HUDEP-2 (cell line): ENCODE data around the gene GJC2.
A peak's percentile ranks its signal among the peaks of the same experiment; 100 is the strongest.

ENCODE experiments used
- DNase-seq, 76 experiments: peaks; one replicate each; lab custom pipeline; 2025; ENCODE audit not compliant: unreplicated experiment in 76 of 76; lab: John Stamatoyannopoulos, UW

Gene GJC2

DNA sequence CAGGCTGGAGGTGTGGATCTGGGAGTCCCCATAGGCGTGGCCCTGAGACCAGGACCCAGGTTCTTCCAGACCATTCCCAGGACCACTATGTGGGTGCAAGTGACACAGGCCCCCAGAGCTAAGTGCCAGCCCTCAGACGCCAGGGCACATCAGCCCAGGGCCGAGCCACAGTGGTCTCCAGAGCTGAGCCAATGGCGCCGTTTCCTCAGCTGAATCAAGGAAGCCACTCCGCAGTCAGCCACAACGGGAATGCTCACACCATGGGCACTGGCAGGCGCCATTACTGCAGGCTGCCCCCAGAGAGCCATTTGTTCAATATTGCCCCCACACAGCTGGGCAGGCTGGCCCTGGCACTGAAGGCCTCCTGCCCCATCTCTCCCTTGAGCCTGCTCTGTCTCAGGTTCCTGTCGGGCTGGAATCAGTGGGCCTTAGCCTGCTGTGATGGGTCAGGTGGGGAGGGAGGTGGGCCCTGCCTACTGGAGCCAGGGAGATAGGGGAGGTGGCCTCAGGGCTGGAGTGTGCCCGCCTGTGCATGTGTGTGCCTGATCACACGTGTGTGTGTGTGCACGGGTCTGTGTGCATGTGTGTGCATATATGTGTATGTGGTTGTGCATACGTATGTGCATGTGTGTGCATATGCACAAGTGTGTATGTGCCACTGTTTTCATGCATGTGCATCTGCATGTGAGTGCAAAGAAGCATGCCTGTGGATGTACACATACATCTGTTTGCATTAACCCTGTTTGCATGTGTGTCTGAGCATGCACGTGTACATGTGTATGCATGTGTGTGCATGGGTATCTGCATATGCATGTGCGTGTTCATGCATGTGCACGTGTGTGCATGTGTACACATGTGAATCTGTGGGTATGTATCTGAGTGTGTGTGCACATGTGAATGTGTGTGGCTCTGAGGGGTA lies 6.1 kb downstream of the GJC2 start:
- DNase-seq: no peak

DNA sequence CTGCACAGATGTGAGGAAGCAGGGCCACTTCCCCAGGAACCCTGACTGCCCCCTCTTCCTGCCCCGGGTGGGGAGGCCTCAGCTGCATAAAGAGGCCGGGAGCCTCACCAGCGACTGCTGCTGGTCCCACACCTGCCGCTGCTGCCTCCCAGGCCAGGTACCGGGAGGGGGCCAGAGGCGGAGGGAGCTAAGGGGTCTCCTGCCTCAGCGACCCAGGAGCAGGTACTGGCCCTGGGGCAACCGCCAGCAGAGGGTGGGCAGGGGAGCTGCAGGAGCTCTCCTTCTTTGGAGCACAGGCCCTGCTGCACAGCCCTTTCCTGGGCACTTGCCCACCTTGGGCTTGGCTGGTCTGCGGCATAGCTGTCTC lies 6.8 kb downstream of the GJC2 start:
- DNase-seq: no peak

GRCh38 chr1:228156941-228157728 lies 7.4 kb downstream of the GJC2 start:
- no peak for DNase-seq

DNA sequence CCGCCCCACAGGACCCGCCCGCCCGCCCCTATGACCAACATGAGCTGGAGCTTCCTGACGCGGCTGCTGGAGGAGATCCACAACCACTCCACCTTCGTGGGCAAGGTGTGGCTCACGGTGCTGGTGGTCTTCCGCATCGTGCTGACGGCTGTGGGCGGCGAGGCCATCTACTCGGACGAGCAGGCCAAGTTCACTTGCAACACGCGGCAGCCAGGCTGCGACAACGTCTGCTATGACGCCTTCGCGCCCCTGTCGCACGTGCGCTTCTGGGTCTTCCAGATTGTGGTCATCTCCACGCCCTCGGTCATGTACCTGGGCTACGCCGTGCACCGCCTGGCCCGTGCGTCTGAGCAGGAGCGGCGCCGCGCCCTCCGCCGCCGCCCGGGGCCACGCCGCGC lies 8.0 kb downstream of the GJC2 start:
- no peak for DNase-seq

GRCh38 chr1:228158151-228159007 lies 8.6 kb downstream of the GJC2 start:
- no peak for DNase-seq

DNA sequence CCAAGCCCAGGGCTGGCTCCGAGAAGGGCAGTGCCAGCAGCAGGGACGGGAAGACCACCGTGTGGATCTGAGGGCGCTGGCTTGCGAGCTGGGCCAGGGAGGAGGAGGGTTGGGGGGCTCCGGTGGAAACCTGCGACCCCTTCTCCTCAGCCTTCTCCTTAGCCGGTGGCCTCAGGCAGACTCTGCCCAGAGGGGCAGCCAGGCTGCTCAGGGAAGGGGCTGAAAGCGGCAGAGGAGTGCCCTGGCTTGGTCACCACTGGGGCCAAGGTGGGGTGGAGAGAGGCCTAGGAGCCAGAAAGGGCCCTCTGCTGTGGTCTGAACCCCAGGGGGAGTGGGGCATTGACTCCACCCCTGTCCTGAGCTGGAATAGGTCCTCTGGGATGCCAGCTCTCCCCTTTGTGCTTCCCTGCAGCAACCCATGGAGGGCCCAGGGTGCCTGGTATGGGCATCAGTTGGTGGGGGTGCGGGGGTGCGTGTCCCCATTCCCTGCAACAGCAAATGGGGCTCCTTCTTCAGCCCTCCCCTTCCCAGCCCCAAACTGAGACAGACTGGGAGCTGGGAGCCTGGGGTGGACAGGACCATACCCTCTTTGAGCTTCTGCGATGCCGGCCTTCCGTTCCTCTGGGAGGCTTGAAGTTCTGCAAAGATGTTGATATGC lies 9.4 kb downstream of the GJC2 start:
- no peak for DNase-seq

GRCh38 chr1:228160201-228160761 lies 10.6 kb downstream of the GJC2 start:
- no peak for DNase-seq

DNA sequence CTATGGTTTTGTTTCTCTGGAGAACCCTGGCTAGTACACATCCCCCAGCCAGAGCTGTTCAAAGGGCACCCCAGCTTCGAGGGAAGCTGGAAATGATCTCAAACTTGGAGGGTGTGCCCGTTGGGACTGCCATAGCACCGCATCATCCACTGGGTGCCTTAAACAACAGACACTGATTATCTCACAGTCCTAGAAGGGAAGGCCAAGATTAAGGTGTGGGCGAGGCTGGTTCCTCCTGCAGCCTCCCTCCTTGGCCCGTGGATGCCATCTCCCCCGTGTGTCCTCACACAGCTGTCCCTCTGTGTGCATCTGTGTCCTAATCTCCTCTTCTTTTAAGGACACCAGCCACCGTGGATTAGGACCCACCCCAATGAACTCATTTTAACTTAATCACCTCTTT lies 11.6 kb downstream of the GJC2 start:
- peak in 33 of 76 experiments; percentile 12 to 61 (median 34) for DNase-seq

DNA sequence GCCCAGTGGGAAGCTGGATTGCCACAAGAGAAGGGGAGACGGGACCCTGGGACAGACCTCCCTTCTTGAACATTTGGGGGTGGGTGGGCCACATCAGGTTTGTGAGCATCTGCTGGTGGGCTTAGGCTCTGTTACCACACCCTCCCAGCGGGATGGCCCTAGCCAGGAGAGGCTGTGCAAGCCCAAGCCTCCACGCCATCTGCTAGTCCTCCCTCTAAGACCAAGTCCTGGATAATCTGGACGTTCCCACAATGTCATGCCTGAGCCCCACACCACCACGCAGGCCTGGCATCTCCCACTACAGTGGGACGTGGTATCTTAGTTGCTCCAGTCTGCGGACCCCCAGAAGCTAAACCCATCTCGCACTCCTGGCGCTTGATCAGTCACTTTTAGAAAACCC lies 12.1 kb downstream of the GJC2 start:
- DNase-seq: no peak

DNA sequence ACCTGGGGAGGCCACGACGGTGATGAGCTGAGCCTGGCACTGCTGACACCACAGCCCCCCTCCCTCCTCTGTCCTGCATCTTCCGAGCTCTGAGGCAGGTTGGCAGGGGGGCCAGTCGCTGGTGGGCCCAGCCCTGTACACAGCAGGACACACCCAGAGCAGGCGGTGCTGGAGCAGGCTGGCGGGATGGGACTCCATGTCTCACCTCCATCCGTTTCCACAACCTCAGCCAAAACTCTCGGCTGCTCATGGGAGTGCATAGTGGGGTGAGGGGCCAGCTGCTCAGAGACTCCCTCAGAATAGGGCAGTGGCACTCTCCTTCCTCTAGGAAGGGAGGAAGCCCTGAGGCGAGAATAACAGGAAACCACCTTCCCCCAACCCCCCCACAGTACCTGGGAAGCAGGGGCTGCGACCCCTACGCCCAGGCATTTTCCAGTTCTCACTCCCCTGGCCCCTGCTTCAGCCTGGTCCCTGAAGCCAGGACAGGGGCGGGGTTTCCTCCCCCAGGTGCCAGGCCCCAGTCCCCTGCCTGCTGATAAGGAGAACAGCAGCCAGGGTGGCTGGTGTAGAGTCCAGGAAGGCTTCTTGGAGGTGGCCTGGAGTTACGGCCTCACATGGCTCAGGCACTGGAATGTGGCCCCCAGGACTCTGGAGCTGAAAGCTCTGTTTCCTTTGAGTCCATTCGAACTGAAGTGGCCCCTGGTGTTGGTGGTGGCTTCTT lies 12.7 kb downstream of the GJC2 start:
- peak in 17 of 76 experiments; percentile 18 to 39 (median 27) for DNase-seq

DNA sequence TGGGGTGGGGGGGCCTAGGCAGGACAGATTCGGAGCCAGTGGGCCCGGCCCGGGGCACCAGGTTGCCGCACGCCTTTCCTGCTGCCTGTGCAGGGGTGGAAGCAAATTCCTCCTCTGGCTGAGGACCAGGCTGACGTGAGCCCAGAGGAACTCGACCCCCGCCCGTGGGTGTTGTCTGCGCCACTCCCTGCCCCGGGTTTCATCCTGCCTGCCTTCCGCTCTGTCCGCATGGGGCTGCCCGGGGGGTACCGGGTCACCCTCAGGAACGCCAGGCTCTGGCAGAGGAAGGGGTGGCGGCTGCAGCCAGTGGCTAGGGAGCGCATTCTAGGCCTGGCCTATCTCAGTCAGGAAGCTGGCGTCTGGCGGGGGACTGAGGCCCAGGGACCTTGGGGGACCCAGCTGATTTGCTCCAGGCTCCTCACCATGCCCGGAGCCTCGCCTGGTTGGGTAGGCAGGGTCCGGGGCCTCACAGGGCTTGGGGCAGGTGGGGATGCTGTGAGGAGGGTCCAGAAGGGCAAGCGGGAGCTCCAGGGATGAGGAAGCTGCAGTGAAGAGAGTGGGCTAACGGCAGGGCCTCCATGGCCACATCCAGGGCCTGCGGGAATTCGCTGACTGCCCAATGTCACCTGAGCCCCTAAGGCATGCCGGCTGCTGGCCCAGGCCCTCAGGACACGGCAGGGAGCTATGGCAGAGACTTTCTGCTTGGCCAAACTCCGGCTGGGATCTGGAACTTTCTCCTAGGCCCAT lies 13.4 kb downstream of the GJC2 start:
- peak in 1 of 76 experiments; percentile 15 for DNase-seq

- DNase-seq: no peak
Measured at GRCh38 chr1:228163776-228164519, 14.2 kb downstream of the GJC2 start.

- peak in 1 of 76 experiments; percentile 12 for DNase-seq
Measured at GRCh38 chr1:228164561-228165371, 15.0 kb downstream of the GJC2 start.

DNA sequence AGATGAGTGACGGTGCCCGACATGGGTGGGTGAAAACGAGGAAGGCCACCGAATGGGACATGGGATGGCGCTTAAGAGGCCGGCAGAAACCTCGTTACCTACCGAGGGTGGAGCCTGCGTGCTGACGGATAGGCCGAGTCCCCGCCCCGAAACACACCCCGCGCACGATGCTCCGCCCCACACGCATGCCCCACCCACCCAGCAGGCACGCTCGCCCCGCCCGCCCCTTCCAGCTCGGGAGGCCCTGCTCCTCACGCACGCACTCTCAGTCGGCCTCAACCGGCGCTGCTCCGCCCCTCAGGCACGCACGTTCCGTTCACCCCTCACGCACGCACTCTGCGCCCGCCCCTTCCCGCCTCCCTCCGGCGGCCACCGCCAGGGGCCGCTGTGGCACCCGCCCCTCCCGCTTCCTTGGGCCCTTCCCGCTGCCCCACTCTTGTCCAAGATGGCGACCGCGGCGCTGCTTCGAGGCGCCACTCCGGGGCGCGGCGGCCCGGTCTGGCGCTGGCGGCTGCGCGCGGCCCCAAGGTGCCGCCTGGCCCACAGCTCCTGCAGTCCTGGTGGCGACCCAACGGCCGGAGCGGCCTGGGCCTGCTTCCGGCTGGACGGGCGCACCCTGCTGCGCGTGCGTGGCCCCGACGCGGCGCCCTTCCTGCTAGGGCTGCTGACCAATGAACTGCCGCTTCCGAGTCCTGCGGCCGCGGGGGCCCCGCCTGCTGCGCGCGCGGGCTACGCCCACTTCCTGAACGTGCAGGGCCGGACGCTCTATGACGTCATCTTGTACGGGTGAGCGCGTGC lies 15.8 kb downstream of the GJC2 start, which contains the start of gene IBA57:
TSS of gene IBA57 (plus strand) at position 433 of the 798 bp plus-strand sequence. CDS start at position 446, 13 bp downstream.
- DNase-seq: peak; percentile 47 to 99 (median 98)

DNA sequence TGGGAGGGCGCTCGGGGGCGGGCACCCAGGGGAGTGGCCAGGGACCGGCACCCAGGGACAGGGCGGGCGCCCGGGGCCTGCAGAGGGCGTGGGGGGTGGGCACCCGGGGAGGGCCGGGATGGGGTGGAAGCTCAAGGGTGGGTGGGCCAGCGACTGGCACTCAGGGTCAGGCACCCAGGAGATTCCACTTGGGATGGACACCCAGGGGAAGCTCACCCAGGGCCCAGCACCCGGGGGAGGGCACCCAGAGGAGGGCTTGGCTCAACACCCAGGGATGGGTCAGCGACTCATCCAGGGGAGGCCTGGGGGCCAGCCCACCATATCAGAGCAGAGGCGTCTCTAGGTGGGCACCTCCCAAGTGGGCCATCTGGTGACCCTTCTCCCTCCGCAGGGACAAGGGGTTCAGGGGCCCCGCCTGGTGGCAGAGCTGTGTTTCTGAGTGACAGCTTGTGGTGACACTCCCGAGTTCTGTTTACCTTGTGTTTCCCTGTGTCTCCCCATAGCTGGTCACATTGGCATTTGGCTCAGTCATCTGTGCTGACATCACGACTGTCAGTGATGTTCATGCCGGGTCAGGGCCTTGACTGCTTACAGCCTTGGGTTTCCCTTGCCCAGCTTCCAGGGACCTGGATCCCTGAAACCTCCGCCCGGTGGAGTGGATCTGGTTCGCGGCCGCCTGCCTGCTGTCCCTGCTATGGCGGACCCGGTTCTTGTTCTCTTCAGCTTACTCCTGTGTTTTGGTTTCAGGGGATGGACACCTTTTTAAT lies 16.6 kb downstream of the GJC2 start:
- DNase-seq: peak in 63 of 76 experiments; percentile 20 to 94 (median 50)
